Measurements from ENCODE around the gene WRAP53.
A peak's percentile ranks its signal among the peaks of the same experiment; 100 is the strongest.

The WRAP53 gene

DNA sequence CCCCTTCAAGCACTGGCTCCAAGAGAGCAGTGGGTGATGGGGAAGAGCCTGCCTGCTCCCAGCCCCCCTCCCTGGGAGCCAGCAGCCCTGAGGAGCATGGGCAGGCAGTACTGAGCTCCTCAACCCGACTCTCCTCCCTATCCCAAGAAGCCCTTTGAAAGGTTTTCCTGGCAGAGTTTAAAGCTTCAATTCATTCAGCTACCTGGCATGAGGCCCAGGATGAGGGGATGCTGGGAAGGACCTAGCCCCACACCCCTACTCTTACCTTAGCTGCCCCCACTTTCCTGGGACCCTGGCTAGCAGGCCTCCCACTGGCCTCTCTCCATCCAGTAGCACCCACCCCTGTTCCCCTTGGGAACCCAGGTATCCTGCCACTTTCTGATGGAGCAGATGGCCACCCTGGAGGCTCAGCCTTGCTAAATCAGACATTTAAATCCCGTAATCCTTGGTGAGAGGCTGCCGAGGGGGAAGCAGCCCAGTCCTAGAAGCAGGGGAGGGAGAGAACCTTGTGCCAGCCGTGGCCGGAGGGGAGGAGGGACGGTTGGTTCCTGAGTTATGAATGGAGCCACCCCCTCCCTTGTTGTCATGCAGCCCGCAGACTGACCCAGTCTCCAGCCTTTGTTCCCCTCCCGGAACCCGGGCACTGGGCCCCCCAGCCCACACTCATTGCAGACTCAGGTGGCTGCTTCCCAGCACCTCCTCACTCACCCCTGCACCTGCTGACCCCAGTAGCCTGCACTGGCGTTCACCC, 20.4 kb upstream of the WRAP53 start:
- no peaks in the 10 kb centered on the region for H3K4me1 Mint-ChIP-seq
- no peaks in the 10 kb centered on the region for H3K27me3 Mint-ChIP-seq
- peaks cover 45% of the 10 kb centered on the region for H3K36me3 Mint-ChIP-seq
- no peak overlapping the region for H3K27ac Mint-ChIP-seq
- no peak for ATAC-seq
- no peaks in the 10 kb centered on the region for H3K9me3 Mint-ChIP-seq
- no peak overlapping the region for H3K4me3 Mint-ChIP-seq

DNA sequence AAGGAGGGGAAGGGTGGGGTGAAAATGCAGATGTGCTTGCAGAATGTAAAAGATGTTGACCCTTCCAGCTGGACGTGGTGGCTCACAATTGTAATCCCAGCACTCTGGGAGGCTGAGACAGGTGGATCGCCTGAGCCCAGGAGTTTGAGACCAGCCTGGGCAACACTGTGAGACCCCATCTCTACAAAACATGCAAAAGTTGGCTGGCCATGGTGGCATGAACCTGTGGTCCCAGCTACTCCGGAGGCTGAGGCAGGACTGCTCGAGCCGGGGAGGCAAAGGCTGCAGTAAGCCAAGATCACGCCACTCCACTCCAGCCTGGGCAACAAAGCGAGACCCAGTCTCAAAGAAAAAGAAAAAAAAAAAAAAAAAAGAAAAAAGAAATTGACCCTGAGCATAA, 19.8 kb upstream of the WRAP53 start:
- ATAC-seq: no peak
- Mint-ChIP-seq H3K27me3 (no peaks in the 10 kb centered on the region), H3K36me3 (peaks cover 50% of the 10 kb centered on the region), H3K9me3 (peaks cover 2% of the 10 kb centered on the region), H3K4me1 (no peaks in the 10 kb centered on the region), H3K27ac (no peak overlapping the region), H3K4me3 (no peak overlapping the region)

DNA sequence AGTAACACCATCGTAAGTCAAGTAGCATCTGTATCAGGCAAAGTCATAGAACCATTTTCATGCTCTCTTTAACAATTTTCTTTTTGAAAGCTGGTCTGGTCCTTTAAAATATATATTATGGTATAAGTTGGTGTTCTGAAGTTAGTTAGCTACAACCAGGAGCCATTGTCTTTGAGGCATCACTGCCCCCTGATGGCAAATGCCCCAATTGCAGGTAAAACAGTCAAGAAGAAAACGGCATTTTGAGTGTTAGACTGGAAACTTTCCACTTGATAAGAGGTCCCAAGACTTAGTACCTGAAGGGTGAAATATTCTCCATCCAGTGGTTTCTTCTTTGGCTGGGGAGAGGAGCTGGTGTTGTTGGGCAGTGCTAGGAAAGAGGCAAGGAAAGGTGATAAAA, 15.0 kb upstream of the WRAP53 start:
- ATAC-seq: no peak
- peaks cover 65% of the 10 kb centered on the region for H3K36me3 Mint-ChIP-seq
- H3K27ac Mint-ChIP-seq: no peak overlapping the region
- H3K9me3 Mint-ChIP-seq: peaks cover 9% of the 10 kb centered on the region
- H3K27me3 Mint-ChIP-seq: no peaks in the 10 kb centered on the region
- H3K4me1 Mint-ChIP-seq: peaks cover 8% of the 10 kb centered on the region
- no peak overlapping the region for H3K4me3 Mint-ChIP-seq

DNA sequence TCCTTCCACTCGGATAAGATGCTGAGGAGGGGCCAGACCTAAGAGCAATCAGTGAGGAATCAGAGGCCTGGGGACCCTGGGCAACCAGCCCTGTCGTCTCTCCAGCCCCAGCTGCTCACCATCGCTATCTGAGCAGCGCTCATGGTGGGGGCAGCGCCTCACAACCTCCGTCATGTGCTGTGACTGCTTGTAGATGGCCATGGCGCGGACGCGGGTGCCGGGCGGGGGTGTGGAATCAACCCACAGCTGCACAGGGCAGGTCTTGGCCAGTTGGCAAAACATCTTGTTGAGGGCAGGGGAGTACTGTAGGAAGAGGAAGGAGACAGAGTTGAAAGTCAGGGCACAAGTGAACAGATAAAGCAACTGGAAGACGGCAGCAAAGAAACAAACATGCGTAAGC, 13.3 kb upstream of the WRAP53 start:
- Mint-ChIP-seq H3K4me3 (no peak overlapping the region), H3K27ac (no peak overlapping the region), H3K36me3 (peaks cover 54% of the 10 kb centered on the region), H3K4me1 (peaks cover 13% of the 10 kb centered on the region), H3K27me3 (no peaks in the 10 kb centered on the region), H3K9me3 (peaks cover 9% of the 10 kb centered on the region)
- no peak for ATAC-seq

DNA sequence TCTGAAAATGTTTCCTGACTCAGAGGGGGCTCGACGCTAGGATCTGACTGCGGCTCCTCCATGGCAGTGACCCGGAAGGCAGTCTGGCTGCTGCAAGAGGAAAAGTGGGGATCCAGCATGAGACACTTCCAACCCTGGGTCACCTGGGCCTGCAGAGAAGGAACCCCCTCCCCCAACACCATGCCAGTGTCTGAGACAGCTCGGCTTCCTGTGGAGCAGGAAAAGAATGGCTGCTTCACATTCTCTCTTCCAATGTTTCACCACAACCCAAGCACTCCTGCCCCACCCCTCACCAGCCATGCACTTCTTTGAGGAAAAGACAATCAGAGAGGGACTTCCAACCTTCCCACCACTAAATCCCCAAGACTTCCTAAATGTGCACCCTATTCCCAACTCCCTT, 11.7 kb upstream of the WRAP53 start:
- H3K4me1 Mint-ChIP-seq: peaks cover 13% of the 10 kb centered on the region
- no peak overlapping the region for H3K4me3 Mint-ChIP-seq
- H3K27me3 Mint-ChIP-seq: no peaks in the 10 kb centered on the region
- ATAC-seq: no peak
- H3K27ac Mint-ChIP-seq: no peak overlapping the region
- peaks cover 47% of the 10 kb centered on the region for H3K36me3 Mint-ChIP-seq
- peaks cover 9% of the 10 kb centered on the region for H3K9me3 Mint-ChIP-seq

DNA sequence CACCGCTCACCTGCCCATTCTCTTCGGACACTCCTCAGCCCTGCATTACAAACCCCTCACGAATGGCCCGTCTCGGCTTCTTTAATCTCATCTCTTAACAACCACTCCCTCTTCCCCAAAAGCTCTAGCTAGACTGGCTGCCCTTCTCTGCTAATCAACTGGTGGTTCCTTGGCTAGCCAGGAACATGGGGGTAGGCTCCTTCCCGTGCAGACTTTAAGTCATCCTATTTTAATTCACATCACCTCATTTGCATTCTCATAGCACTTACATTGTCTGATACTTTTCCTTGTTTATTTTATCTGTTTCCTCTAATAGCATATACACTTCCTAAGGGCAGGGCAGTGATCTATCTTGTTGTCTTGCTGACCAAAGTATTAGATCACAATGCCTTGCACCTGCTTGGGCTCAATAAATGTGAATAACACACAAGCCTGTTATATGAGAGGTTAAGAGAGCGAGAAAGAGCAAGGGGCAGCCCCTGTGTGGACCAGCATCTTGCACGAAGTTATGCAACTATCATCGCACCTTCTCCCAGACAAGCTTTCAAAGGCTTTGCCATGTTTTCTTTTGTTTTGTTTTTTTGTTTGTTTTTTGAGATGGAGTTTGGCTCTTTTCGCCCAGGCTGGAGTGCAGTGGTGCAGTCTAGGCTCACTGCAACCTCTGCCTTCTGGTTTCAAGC, 10.7 kb upstream of the WRAP53 start:
- ATAC-seq: no peak
- Mint-ChIP-seq H3K9me3 (peaks cover 9% of the 10 kb centered on the region), H3K36me3 (peaks cover 44% of the 10 kb centered on the region), H3K27me3 (no peaks in the 10 kb centered on the region), H3K4me1 (peaks cover 13% of the 10 kb centered on the region), H3K27ac (no peak overlapping the region), H3K4me3 (no peak overlapping the region)

DNA sequence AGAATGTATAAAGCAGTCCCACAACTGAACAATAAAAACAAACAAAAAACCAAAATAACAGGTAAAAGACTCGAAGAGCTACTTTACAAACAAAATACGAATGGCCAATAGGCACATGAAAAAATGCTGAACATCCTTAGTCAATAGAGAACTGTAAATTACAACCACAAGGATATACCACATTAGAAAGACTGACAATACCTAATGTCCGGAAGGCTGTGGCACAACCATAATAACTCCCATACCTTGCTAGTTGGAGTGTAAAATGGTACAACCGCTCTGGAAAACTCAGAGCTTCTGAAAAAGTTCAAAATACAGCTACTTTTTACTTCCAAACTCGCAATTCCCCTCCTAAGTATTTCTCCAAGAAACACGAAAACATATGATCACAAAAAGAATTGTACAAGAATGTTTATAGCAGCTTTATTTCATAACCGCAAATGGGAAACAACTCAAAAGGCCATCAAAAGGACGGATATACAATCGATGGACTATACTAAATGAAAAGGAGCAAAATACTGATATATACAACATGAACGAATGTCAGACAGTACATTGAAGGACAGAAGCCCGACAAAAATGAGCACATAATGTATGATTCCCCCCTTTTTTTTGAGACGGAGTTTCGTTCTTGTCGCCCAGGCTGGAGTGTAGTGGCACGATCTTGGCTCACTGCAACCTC, 3.3 kb upstream of the WRAP53 start:
- Mint-ChIP-seq H3K27ac (peak overlapping the region; percentile 100), H3K9me3 (no peaks in the 10 kb centered on the region), H3K4me1 (peaks cover 46% of the 10 kb centered on the region), H3K4me3 (peak overlapping the region; percentile 96), H3K36me3 (peaks cover 18% of the 10 kb centered on the region), H3K27me3 (no peaks in the 10 kb centered on the region)
- ATAC-seq: no peak

DNA sequence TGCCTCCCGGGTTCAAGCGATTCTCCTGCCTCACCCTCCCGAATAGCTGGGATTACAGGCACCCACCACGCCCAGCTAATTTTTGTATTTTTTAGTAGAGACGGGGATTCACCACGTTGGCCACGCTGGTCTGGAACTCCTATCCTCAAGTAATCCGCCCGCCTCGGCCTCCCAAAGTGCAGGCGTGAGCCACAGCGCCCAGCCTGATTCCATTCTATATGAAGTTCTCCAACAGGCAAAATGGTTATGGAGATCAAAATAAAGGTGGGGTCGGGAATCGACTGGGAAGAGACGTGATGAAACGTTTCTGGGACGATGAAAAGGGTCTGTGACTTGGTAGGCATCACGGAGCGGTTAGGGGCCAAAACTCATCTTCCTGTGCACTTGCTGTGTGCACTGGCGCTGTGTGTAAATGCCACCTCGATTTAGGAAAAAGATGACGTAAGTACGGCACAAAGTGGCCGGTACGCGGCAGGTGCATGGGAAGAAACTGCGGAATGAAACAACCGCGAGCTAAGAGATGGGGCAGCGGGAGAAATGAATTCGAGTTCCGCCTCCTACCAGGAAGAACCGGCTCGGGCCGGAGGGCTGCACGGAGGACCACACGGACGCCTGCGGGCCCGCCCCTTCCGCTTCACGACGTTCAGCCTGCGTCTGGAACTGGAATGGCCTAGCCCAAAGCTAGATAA, 2.6 kb upstream of the WRAP53 start:
- peak; percentile 86 for ATAC-seq
- Mint-ChIP-seq H3K27me3 (no peaks in the 10 kb centered on the region), H3K4me3 (peak overlapping the region; percentile 96), H3K9me3 (no peaks in the 10 kb centered on the region), H3K27ac (peak overlapping the region; percentile 100), H3K36me3 (peaks cover 22% of the 10 kb centered on the region), H3K4me1 (peaks cover 50% of the 10 kb centered on the region)

DNA sequence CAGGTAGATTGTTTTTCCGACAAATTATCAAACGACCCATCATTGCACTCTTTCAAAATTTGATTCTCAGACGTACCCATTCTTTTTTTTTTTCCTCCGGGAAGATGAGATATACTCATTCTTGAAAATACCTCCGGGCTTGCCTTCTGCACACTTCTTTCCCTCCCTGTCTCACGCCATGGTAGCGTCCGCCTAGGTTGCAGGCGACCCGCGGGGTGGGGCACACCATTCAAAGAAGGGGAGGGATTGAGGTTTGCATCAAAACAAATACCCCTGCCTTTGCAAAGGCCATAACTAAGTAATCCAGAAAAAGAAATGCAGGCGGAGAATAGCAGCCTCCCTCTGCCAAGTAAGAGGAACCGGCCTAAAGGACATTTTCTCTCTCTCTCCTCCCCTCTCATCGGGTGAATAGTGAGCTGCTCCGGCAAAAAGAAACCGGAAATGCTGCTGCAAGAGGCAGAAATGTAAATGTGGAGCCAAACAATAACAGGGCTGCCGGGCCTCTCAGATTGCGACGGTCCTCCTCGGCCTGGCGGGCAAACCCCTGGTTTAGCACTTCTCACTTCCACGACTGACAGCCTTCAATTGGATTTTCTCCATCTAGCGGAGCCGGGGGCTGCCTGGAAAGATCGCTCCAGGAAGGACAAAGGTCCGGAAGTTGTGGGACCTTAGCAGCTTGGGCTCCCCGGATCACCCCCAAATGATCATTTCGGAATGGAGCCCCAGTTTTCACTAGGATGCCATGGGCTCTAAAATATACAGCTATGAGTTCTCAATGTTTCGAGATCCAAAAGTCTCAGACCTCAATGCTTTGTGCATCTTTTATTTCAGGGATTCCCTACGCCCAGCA, 1.8 kb upstream of the WRAP53 start:
- peak; percentile 79 for ATAC-seq
- H3K9me3 Mint-ChIP-seq: no peaks in the 10 kb centered on the region
- peaks cover 50% of the 10 kb centered on the region for H3K4me1 Mint-ChIP-seq
- H3K27ac Mint-ChIP-seq: peak overlapping the region; percentile 100
- peak overlapping the region; percentile 96 for H3K4me3 Mint-ChIP-seq
- peaks cover 29% of the 10 kb centered on the region for H3K36me3 Mint-ChIP-seq
- H3K27me3 Mint-ChIP-seq: no peaks in the 10 kb centered on the region

DNA sequence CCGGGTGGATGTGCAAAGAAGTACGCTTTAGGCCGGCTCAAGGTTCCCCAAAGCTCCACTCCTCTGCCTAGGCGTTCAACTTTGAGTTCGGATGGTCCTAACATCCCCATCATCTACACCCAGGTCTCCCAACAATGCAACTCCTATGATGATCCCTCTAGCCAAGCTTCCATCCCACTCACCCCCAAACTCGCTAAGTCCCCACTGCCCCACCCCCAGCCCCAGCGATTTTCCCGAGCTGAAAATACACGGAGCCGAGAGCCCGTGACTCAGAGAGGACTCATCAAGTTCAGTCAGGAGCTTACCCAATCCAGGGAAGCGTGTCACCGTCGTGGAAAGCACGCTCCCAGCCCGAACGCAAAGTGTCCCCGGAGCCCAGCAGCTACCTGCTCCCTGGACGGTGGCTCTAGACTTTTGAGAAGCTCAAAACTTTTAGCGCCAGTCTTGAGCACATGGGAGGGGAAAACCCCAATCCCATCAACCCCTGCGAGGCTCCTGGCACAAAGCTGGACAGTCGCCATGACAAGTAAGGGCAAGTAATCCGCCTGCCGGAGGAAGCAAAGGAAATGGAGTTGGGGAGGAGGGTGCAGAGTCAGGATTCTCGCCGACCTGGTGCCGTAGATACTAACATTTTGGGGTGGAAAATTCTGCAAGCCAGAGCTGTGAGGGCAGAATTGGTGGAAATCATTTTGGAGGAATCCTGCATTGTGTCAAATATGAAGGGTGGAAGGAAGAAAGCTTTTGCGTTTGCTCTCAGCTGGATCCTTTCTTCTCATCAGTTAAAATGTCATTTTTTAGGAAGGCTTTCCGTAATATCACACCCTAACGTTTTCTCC, 987 bp upstream of the WRAP53 start, which contains the start of gene TP53:
TP53 (minus strand) TSS at position 419 of the 836 bp plus-strand sequence. CDS start 10,896 bp downstream, outside the sequence.
- Mint-ChIP-seq H3K27ac (peak within 1 kb of the TSS; percentile 100), H3K4me1 (peaks cover 50% of the 10 kb centered on the region), H3K9me3 (no peaks in the 10 kb centered on the region), H3K4me3 (peak within 1 kb of the TSS; percentile 96), H3K36me3 (peaks cover 29% of the 10 kb centered on the region), H3K27me3 (no peaks in the 10 kb centered on the region)
- ATAC-seq: peak; percentile 81

DNA sequence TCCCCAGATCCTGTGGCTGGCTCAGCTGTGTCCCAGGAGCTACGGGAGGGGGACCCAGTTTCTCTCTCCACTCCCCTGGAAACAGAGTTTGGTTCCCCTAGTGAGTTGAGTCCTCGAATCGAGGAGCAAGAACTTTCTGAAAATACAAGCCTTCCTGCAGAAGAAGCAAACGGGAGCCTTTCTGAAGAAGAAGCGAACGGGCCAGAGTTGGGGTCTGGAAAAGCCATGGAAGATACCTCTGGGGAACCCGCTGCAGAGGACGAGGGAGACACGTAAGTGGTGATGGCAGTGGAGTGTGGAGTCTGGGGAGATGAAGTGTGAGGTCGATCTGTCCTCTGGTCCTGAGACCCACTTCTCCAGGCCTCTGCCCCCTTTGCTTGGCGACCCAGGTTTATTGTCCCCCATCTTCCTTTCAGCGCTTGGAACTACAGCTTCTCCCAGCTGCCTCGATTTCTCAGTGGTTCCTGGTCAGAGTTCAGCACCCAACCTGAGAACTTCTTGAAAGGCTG, 585 bp downstream of the WRAP53 start:
- Mint-ChIP-seq H3K27me3 (no peaks in the 10 kb centered on the region), H3K4me3 (peak overlapping the region; percentile 96), H3K36me3 (peaks cover 42% of the 10 kb centered on the region), H3K27ac (peak overlapping the region; percentile 100), H3K9me3 (no peaks in the 10 kb centered on the region), H3K4me1 (peaks cover 51% of the 10 kb centered on the region)
- no peak for ATAC-seq

DNA sequence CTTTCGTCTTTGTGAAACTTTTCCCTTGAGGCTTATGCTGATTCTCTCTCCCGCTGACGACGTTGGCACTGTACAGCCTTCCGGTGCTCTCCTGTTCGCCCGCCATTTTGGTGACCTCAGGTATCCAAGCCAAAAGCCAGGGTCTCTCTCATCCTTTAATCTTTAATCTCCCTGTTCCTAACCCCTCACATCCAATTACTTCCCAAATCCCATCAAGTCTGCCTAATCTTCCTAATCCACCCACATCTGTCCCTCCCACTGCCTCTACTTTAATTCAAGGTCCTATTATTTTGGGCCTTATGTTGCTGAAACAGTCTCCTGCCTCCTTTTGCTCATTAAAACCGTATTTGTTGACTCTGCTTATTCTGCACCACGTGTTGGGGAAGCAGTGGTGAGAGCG, 7.3 kb downstream of the WRAP53 start:
- H3K4me1 Mint-ChIP-seq: peaks cover 4% of the 10 kb centered on the region
- H3K4me3 Mint-ChIP-seq: no peak overlapping the region
- no peak overlapping the region for H3K27ac Mint-ChIP-seq
- peaks cover 5% of the 10 kb centered on the region for H3K27me3 Mint-ChIP-seq
- no peak for ATAC-seq
- no peaks in the 10 kb centered on the region for H3K9me3 Mint-ChIP-seq
- peaks cover 64% of the 10 kb centered on the region for H3K36me3 Mint-ChIP-seq

DNA sequence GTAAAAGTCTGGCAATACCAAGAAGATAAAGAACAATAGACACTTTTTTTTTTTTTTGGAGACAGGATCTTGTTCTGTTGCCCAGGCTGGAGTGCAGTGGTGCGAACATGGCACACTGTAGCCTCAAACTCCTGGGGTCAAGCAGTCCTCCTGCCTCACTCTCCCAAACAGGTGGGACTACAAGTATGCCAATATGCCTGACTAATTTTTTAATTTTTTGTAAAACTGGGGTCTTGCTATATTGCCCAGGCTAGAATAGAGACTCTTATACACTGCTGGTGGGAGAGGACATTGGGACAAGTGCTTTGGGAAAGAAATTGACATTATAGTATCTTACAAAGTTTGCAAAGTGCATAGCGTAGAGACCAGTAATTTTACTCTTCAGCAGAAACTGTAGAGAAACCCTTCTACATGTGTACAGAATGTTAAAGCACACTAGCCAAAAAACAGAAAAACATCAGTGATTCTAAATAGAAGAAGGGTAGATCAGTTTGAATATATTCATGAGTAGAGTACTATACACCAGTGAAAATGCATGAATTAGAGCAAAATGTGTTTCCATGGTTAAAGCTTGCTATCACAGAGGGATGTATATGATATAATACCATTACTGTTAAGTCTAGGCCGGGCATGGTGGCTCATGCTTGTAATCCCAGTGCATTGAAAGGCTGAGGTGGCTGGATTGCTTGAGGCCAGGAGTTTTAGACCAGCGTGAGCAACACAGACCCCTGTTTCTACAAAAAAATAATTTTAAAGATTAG, 9.7 kb downstream of the WRAP53 start:
- H3K27me3 Mint-ChIP-seq: peaks cover 30% of the 10 kb centered on the region
- H3K4me1 Mint-ChIP-seq: peaks cover 2% of the 10 kb centered on the region
- no peak for ATAC-seq
- H3K36me3 Mint-ChIP-seq: peaks cover 77% of the 10 kb centered on the region
- no peaks in the 10 kb centered on the region for H3K9me3 Mint-ChIP-seq
- H3K27ac Mint-ChIP-seq: no peak overlapping the region
- no peak overlapping the region for H3K4me3 Mint-ChIP-seq

All from stimulated activated memory B cell treated with anti-CD40 and anti-IgM and Interleukin-4, amounts not matched to agents 10 μg/mL and 1 μg/mL and 100 μg/mL, for 72 hours (primary cell).